ENCODE measurements around the gene IL12RB1. TPM values are rescaled to one million over a fixed set of nuclear protein-coding genes. Genes with fewer than 3 reads are reported as not detected.
"Not testable (repeated sequence)": the region's sequence is repeated elsewhere in the genome, so short reads cannot be mapped to it uniquely, and the experiment has no call there.

IL12RB1 gene
- total and polyA plus RNA-seq, 4 donors: 1.3 to 7.8 (median 4.8) TPM

DNA sequence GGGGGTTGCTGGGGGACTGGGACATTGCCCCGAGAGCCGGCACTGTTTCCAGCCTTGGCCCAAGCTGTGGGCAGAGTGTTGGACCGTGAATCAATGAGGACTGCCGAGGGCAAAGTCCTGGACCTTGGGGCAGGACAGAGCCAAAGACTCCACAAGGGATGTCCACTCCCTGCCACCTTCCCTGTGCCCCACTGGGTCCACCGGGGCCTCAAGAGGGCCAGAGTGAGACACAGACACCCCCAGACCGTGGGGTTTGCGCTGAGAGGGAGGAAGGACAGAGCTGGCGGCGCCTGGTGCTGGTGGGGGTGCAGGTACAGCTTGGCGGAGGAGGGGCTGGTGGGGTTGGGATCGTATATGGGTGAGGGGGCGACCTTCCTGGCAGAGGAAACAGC, 22.6 kb upstream of the IL12RB1 start:
- 60 to 61% methylated on average over 12 of the region's 12 CpGs for WGBS, 2 donors
- H3K4me3 ChIP-seq: no peak overlapping the region
- H3K4me1 ChIP-seq (ENCODE audit: control insufficient read depth in 5 of 5, insufficient read depth in 5 of 5, low read length in 5 of 5): peaks cover 0 to 13% (median 2%) of the 10 kb centered on the region in 5 donors
- H3K9me3 ChIP-seq (ENCODE audit: control insufficient read depth in 4 of 4, insufficient read depth in 3 of 4, low read length in 3 of 4): peaks cover 0 to 2% (median 0%) of the 10 kb centered on the region in 4 donors
- H3K9ac ChIP-seq (ENCODE audit: insufficient read depth in 1 of 2, low read length in 2 of 2): no peak overlapping the region
- H3K27me3 ChIP-seq (ENCODE audit: control insufficient read depth in 3 of 3, insufficient read depth in 3 of 3, low read length in 2 of 3): no peaks in the 10 kb centered on the region
- no peak for DNase-seq
- H3K27ac ChIP-seq (ENCODE audit: low read depth in 1 of 2, low read length in 1 of 2): no peak overlapping the region
- no peak for ATAC-seq (ENCODE audit: insufficient read depth, low FRiP score)
- TF ChIP-seq, protein P1, sequence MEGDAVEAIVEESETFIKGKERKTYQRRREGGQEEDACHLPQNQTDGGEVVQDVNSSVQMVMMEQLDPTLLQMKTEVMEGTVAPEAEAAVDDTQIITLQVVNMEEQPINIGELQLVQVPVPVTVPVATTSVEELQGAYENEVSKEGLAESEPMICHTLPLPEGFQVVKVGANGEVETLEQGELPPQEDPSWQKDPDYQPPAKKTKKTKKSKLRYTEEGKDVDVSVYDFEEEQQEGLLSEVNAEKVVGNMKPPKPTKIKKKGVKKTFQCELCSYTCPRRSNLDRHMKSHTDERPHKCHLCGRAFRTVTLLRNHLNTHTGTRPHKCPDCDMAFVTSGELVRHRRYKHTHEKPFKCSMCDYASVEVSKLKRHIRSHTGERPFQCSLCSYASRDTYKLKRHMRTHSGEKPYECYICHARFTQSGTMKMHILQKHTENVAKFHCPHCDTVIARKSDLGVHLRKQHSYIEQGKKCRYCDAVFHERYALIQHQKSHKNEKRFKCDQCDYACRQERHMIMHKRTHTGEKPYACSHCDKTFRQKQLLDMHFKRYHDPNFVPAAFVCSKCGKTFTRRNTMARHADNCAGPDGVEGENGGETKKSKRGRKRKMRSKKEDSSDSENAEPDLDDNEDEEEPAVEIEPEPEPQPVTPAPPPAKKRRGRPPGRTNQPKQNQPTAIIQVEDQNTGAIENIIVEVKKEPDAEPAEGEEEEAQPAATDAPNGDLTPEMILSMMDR (IDR thresholded peaks at IDR 0.05; ENCODE audit: control extremely low read depth, extremely low read depth): no peak
- no peaks in the 10 kb centered on the region for H3K36me3 ChIP-seq (ENCODE audit: control insufficient read depth in 4 of 4, insufficient read depth in 4 of 4, low read length in 4 of 4)

DNA sequence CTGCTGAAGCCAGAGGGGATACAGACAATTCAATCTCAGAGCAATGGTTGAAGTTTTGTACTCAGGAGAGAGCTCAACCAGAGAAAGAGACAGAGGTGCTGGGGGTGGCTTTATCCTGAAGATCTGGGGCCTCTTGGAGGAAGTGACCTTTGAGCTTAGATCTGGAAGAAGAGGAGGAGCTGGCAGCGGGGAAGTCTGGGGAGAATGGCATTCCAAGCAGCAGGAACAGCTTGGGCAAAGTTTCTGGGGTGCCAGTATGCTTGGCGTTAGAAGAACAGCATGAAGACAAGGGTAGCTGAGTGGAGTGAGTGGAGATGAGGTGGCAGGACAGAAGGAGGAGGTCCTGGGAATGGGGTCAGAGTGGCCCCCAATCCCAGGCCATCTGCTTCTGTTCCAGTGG, 22.2 kb upstream of the IL12RB1 start:
- ATAC-seq (ENCODE audit: insufficient read depth, low FRiP score) (no peak), DNase-seq (no peak)

DNA sequence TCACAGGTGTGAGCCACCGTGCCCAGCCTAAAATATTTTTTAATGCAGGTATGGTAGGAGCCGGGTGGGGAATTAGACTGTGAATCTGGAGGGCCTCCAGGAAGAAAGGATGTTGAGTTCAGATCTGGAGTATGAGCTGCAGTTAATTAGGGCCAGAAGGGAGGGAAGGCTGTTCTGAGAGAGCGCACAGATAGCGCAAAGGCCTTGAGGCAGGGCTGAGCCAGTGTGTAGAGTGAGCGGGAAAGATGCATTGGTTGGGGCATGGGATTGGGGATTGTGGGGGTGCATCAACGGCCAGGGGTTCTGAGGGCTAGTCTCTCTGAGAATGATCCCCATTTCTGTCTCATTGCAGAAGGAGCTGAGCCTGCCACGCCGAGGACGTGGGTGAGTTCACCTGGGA, 20.5 kb upstream of the IL12RB1 start:
- WGBS, 2 donors: 76 to 90% methylated on average over 9 of the region's 9 CpGs
- H3K9me3 ChIP-seq (ENCODE audit: control insufficient read depth in 4 of 4, insufficient read depth in 3 of 4, low read length in 3 of 4): no peaks in the 10 kb centered on the region
- no peak overlapping the region for H3K27ac ChIP-seq (ENCODE audit: low read depth in 1 of 2, low read length in 1 of 2)
- no peak overlapping the region for H3K4me3 ChIP-seq
- peaks cover 0 to 23% (median 2%) of the 10 kb centered on the region in 5 donors for H3K4me1 ChIP-seq (ENCODE audit: control insufficient read depth in 5 of 5, insufficient read depth in 5 of 5, low read length in 5 of 5)
- no peaks in the 10 kb centered on the region for H3K36me3 ChIP-seq (ENCODE audit: control insufficient read depth in 4 of 4, insufficient read depth in 4 of 4, low read length in 4 of 4)
- DNase-seq: no peak
- ATAC-seq (ENCODE audit: insufficient read depth, low FRiP score): no peak
- H3K27me3 ChIP-seq (ENCODE audit: control insufficient read depth in 3 of 3, insufficient read depth in 3 of 3, low read length in 2 of 3): no peaks in the 10 kb centered on the region
- no peak overlapping the region for H3K9ac ChIP-seq (ENCODE audit: insufficient read depth in 1 of 2, low read length in 2 of 2)
- TF ChIP-seq, protein P1 (IDR thresholded peaks at IDR 0.05; ENCODE audit: control extremely low read depth, extremely low read depth): no peak

More for the DNA sequence above, 22.2 kb upstream of the IL12RB1 start:
- Histone ChIP-seq H3K9me3 (ENCODE audit: control insufficient read depth in 4 of 4, insufficient read depth in 3 of 4, low read length in 3 of 4) (peaks cover 0 to 2% (median 0%) of the 10 kb centered on the region in 4 donors), H3K36me3 (ENCODE audit: control insufficient read depth in 4 of 4, insufficient read depth in 4 of 4, low read length in 4 of 4) (no peaks in the 10 kb centered on the region), H3K27ac (ENCODE audit: low read depth in 1 of 2, low read length in 1 of 2) (peak overlapping the region in 1 of 2 donors; percentile 15), H3K27me3 (ENCODE audit: control insufficient read depth in 3 of 3, insufficient read depth in 3 of 3, low read length in 2 of 3) (no peaks in the 10 kb centered on the region), H3K9ac (ENCODE audit: insufficient read depth in 1 of 2, low read length in 2 of 2) (no peak overlapping the region), H3K4me1 (ENCODE audit: control insufficient read depth in 5 of 5, insufficient read depth in 5 of 5, low read length in 5 of 5) (peaks cover 0 to 16% (median 2%) of the 10 kb centered on the region in 5 donors), H3K4me3 (no peak overlapping the region)
- WGBS, 2 donors: 70 to 79% methylated on average over 2 of the region's 2 CpGs
- TF ChIP-seq, protein P1 (IDR thresholded peaks at IDR 0.05; ENCODE audit: control extremely low read depth, extremely low read depth): no peak

DNA sequence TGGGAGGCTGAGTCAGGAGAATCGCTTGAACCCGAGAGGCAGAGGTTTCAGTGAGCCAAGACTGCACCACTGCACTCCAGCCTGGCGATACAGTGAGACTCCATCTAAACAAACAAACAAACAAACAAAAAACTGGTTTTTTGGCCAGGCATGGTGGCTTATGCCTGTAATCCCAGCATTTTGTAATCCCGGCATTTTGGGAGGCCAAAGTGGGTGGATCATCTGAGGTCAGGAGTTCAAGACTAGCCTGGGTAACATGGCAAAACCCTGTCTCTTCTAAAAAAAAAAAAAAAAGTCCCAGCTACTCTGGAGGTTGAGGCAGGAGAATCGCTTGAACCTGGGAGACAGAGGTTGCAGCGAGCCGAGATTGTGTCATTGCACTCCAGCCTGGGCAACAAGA, 18.5 kb upstream of the IL12RB1 start:
- H3K9me3 ChIP-seq (ENCODE audit: control insufficient read depth in 4 of 4, insufficient read depth in 3 of 4, low read length in 3 of 4); H3K27ac ChIP-seq (ENCODE audit: low read depth in 1 of 2, low read length in 1 of 2); ATAC-seq (ENCODE audit: insufficient read depth, low FRiP score); H3K9ac ChIP-seq (ENCODE audit: insufficient read depth in 1 of 2, low read length in 2 of 2); H3K4me3 ChIP-seq; H3K27me3 ChIP-seq (ENCODE audit: control insufficient read depth in 3 of 3, insufficient read depth in 3 of 3, low read length in 2 of 3); H3K36me3 ChIP-seq (ENCODE audit: control insufficient read depth in 4 of 4, insufficient read depth in 4 of 4, low read length in 4 of 4); DNase-seq: not testable (repeated sequence)
- peaks cover 0 to 19% (median 2%) of the 10 kb centered on the region in 5 donors for H3K4me1 ChIP-seq (ENCODE audit: control insufficient read depth in 5 of 5, insufficient read depth in 5 of 5, low read length in 5 of 5)
- WGBS, 2 donors: 80 to 89% methylated on average over 7 of the region's 7 CpGs

Data from lung (tissue), 12 donors.